ENCODE results near the gene CHMP2B. TPM values are rescaled to one million over a fixed set of nuclear protein-coding genes. Genes with fewer than 3 reads are reported as not detected.

The CHMP2B gene
- total and polyA plus RNA-seq, 2 donors (not counting 1 experiment from before 2014, with no cell fraction given), result 20.6 to 46.2 TPM

DNA sequence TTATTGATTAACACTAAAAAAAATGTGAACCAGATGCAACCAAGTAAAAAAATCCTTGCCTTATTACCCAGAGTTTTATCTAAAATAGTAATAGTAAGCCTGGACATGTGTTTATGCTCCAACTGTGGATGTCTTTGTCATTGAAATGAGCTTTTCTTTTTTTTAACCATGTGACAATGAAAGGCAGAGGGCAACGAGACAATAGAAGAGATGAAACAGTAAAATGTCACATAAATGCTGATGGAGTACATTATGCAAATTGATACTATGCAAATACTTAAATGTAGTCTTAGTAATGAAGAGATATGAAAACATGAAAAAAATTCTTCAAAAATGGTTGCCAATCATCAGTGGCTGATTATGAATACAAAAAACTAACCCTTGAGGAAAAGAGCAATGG lies 20.5 kb upstream of the CHMP2B start:
- Histone ChIP-seq H3K9me3 (ENCODE audit: control insufficient read depth, insufficient read depth, low read depth, low read length) (no peaks in the 10 kb centered on the region), H3K79me2 (ENCODE audit: control insufficient read depth, insufficient read depth, low read length) (no peaks in the 10 kb centered on the region), H3K4me1 (ENCODE audit: control insufficient read depth, extremely low read depth, insufficient read depth, low read length) (peaks cover 7% of the 10 kb centered on the region), H2AFZ (ENCODE audit: low read length) (no peak overlapping the region), H3K9ac (ENCODE audit: insufficient read depth, low read length) (no peak overlapping the region), H4K20me1 (ENCODE audit: control insufficient read depth, extremely low read depth, insufficient read depth, low read length) (no peaks in the 10 kb centered on the region), H3K4me2 (ENCODE audit: extremely low read depth, insufficient read depth, low read length) (peak overlapping the region; percentile 25), H3K4me3 (replicated peaks in 1 of 4; ENCODE audit: control extremely low read depth in 1 of 4, insufficient read depth in 1 of 4, low read depth in 3 of 4, low read length in 4 of 4) (no peak overlapping the region), H3K27me3 (ENCODE audit: control insufficient read depth, insufficient read depth, low read length) (no peaks in the 10 kb centered on the region), H3K27ac (ENCODE audit: insufficient read depth, low read length) (no peak overlapping the region), H3K36me3 (ENCODE audit: control insufficient read depth, insufficient read depth, low read length) (no peaks in the 10 kb centered on the region)
- TF ChIP-seq, protein P1, sequence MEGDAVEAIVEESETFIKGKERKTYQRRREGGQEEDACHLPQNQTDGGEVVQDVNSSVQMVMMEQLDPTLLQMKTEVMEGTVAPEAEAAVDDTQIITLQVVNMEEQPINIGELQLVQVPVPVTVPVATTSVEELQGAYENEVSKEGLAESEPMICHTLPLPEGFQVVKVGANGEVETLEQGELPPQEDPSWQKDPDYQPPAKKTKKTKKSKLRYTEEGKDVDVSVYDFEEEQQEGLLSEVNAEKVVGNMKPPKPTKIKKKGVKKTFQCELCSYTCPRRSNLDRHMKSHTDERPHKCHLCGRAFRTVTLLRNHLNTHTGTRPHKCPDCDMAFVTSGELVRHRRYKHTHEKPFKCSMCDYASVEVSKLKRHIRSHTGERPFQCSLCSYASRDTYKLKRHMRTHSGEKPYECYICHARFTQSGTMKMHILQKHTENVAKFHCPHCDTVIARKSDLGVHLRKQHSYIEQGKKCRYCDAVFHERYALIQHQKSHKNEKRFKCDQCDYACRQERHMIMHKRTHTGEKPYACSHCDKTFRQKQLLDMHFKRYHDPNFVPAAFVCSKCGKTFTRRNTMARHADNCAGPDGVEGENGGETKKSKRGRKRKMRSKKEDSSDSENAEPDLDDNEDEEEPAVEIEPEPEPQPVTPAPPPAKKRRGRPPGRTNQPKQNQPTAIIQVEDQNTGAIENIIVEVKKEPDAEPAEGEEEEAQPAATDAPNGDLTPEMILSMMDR (conservative IDR thresholded peaks at IDR 0.05 in 1 of 2, IDR thresholded peaks at IDR 0.05 in 1 of 2; ENCODE audit: low read depth in 1 of 2, low read length in 2 of 2), result no peak
- TF ChIP-seq EZH2 (IDR thresholded peaks at IDR 0.05; ENCODE audit: low read length, missing control alignments), result no peak
- no peak for DNase-seq (ENCODE audit: low read depth in 2 of 2)

DNA sequence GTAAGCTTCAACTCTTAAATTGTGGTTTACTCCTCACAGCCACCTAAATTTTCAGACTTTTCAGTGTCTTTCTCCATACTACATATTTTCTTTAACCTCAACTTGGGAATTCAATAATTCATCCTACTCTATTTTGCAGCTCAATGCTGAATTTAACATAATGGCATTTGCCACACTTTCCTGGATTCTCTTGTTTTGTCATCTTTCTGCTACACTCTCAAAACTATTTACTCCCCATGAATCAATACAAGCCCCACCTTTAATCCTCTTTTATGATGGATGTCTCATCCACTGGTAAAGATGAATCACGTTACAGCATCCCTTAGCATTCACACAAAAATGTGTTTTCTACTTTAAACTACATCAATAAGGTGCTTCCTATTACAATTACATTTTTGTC lies 19.6 kb upstream of the CHMP2B start:
- Histone ChIP-seq H3K27ac (ENCODE audit: insufficient read depth, low read length) (no peak overlapping the region), H3K4me2 (ENCODE audit: extremely low read depth, insufficient read depth, low read length) (no peak overlapping the region)
- DNase-seq (ENCODE audit: low read depth in 2 of 2), result peak in 1 of 2 donors; percentile 35

DNA sequence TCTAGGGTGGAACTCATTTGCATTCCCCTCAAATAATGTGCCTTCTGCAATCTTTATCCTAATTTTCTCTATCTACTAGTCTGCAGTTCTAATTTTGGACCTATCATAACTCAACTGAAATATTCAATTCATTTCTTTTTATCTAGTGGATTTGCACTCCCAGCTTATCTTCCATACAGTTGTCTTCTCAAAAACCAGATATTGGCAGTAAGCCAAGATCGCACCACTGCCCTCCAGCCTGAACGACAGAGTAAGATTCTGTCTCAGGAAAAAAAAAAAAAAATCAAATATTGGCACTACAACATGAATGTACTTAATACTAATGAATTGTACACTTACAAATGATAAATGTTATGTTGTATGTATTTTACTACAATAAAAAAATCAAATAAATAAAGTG lies 18.0 kb upstream of the CHMP2B start:
- H3K4me2 ChIP-seq (ENCODE audit: extremely low read depth, insufficient read depth, low read length), result no peak overlapping the region
- no peaks in the 10 kb centered on the region for H3K27me3 ChIP-seq (ENCODE audit: control insufficient read depth, insufficient read depth, low read length)
- H3K36me3 ChIP-seq (ENCODE audit: control insufficient read depth, insufficient read depth, low read length), result no peaks in the 10 kb centered on the region
- no peak overlapping the region for H3K27ac ChIP-seq (ENCODE audit: insufficient read depth, low read length)
- H4K20me1 ChIP-seq (ENCODE audit: control insufficient read depth, extremely low read depth, insufficient read depth, low read length), result no peaks in the 10 kb centered on the region
- H3K9ac ChIP-seq (ENCODE audit: insufficient read depth, low read length), result no peak overlapping the region
- no peak overlapping the region for H2AFZ ChIP-seq (ENCODE audit: low read length)
- no peak overlapping the region for H3K4me3 ChIP-seq (replicated peaks in 1 of 4; ENCODE audit: control extremely low read depth in 1 of 4, insufficient read depth in 1 of 4, low read depth in 3 of 4, low read length in 4 of 4)
- H3K79me2 ChIP-seq (ENCODE audit: control insufficient read depth, insufficient read depth, low read length), result no peaks in the 10 kb centered on the region
- H3K9me3 ChIP-seq (ENCODE audit: control insufficient read depth, insufficient read depth, low read depth, low read length), result no peaks in the 10 kb centered on the region
- peaks cover 7% of the 10 kb centered on the region for H3K4me1 ChIP-seq (ENCODE audit: control insufficient read depth, extremely low read depth, insufficient read depth, low read length)
- DNase-seq (ENCODE audit: low read depth in 2 of 2), result no peak
- TF ChIP-seq, protein P1 (conservative IDR thresholded peaks at IDR 0.05 in 1 of 2, IDR thresholded peaks at IDR 0.05 in 1 of 2; ENCODE audit: low read depth in 1 of 2, low read length in 2 of 2), result no peak

More for the DNA sequence above, 19.6 kb upstream of the CHMP2B start:
- no peaks in the 10 kb centered on the region for H3K79me2 ChIP-seq (ENCODE audit: control insufficient read depth, insufficient read depth, low read length)
- H3K9me3 ChIP-seq (ENCODE audit: control insufficient read depth, insufficient read depth, low read depth, low read length), result no peaks in the 10 kb centered on the region
- H3K4me1 ChIP-seq (ENCODE audit: control insufficient read depth, extremely low read depth, insufficient read depth, low read length), result peaks cover 7% of the 10 kb centered on the region
- no peaks in the 10 kb centered on the region for H3K27me3 ChIP-seq (ENCODE audit: control insufficient read depth, insufficient read depth, low read length)
- no peak for TF ChIP-seq EZH2 (IDR thresholded peaks at IDR 0.05; ENCODE audit: low read length, missing control alignments)
- TF ChIP-seq, protein P1 (conservative IDR thresholded peaks at IDR 0.05 in 1 of 2, IDR thresholded peaks at IDR 0.05 in 1 of 2; ENCODE audit: low read depth in 1 of 2, low read length in 2 of 2), result no peak
- H3K9ac ChIP-seq (ENCODE audit: insufficient read depth, low read length), result no peak overlapping the region
- no peaks in the 10 kb centered on the region for H3K36me3 ChIP-seq (ENCODE audit: control insufficient read depth, insufficient read depth, low read length)
- no peaks in the 10 kb centered on the region for H4K20me1 ChIP-seq (ENCODE audit: control insufficient read depth, extremely low read depth, insufficient read depth, low read length)
- no peak overlapping the region for H3K4me3 ChIP-seq (replicated peaks in 1 of 4; ENCODE audit: control extremely low read depth in 1 of 4, insufficient read depth in 1 of 4, low read depth in 3 of 4, low read length in 4 of 4)
- no peak overlapping the region for H2AFZ ChIP-seq (ENCODE audit: low read length)
